ENCODE measurements around the gene PRKACB. TPM values are rescaled to one million over a fixed set of nuclear protein-coding genes. Genes with fewer than 3 reads are reported as not detected.
A peak's percentile ranks its signal among the peaks of the same experiment; 100 is the strongest.

Gene PRKACB
- polyA plus RNA-seq, 3 donors from 2014 or later, result 129 to 147 (median 131) TPM

- H3K27ac Mint-ChIP-seq, result no peak overlapping the region
- H3K9me3 Mint-ChIP-seq, result no peaks in the 10 kb centered on the region
- no peak for DNase-seq
- peaks cover 1 to 10% of the 10 kb centered on the region in 2 donors for H3K4me1 Mint-ChIP-seq
- peaks cover 0 to 1% (median 0%) of the 10 kb centered on the region in 3 donors for H3K27me3 Mint-ChIP-seq (ENCODE audit: low read depth in 3 of 3)
- no peak overlapping the region for H3K4me3 Mint-ChIP-seq
- H3K36me3 Mint-ChIP-seq, result no peaks in the 10 kb centered on the region
Observed at GRCh38 chr1:84133479-84133878, 10.6 kb upstream of the PRKACB start.

- no peak for DNase-seq
- H3K4me1 Mint-ChIP-seq, result peaks cover 1 to 10% of the 10 kb centered on the region in 2 donors
- H3K9me3 Mint-ChIP-seq, result peaks cover 0 to 4% (median 0%) of the 10 kb centered on the region in 6 donors
- no peak overlapping the region for H3K4me3 Mint-ChIP-seq
- peaks cover 0 to 1% (median 0%) of the 10 kb centered on the region in 3 donors for H3K27me3 Mint-ChIP-seq (ENCODE audit: low read depth in 3 of 3)
- H3K36me3 Mint-ChIP-seq, result peaks cover 0 to 4% (median 0%) of the 10 kb centered on the region in 3 donors
- no peak overlapping the region for H3K27ac Mint-ChIP-seq
Observed at GRCh38 chr1:84135341-84135740, 8.7 kb upstream of the PRKACB start.

DNA sequence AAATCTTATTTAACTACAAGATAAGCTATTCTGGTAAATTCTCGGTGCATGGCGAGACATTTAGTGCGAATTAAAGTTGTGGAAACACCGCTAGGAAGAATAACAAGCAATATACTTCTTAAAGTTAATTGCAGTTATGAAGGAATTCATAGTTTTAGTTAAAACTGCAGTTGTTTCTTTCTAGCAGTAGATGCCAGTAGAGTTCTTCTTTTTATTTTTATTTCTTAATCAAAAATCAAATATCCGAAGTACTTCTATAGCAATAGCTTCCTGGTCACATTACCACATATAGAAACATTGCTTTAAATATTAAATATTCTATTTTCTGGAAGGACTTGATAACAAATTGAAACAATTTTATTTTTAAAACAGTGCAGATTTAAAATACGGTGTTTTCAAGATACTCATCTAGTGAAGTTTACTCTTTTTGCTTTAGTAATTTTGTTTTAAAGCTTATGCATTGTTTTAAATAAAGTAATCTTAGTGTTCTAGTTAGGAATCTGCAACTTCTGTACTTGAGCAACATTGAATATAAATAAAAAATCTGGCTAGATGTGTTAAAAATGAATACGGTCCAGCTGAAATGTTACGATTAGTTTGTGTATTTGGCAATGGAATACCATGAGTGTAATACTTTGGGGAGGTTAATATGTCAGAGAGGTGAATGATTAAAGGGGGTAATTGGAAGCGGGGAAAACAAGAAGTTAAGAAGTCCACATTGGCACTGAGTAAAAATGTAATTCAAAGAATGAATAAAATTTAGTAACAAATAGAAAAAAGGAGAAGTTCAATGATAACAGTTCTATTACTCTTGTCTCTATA lies 2.7 kb upstream of the PRKACB start:
- Mint-ChIP-seq H3K4me1 (peaks cover 22 to 37% of the 10 kb centered on the region in 2 donors), H3K9me3 (peaks cover 0 to 4% (median 0%) of the 10 kb centered on the region in 6 donors), H3K27ac (peak overlapping the region in 1 of 6 donors; percentile 47), H3K4me3 (no peak overlapping the region), H3K36me3 (peaks cover 0 to 4% (median 0%) of the 10 kb centered on the region in 3 donors), H3K27me3 (ENCODE audit: low read depth in 3 of 3) (peaks cover 0 to 2% (median 1%) of the 10 kb centered on the region in 3 donors)
- DNase-seq, result peak in 2 of 3 donors; percentile 35 to 41

- H3K9me3 Mint-ChIP-seq, result no peaks in the 10 kb centered on the region
- no peaks in the 10 kb centered on the region for H3K36me3 Mint-ChIP-seq
- DNase-seq, result peak; percentile 22 to 34 (median 32)
- peak overlapping the region; percentile 95 to 99 (median 98) for H3K27ac Mint-ChIP-seq
- H3K27me3 Mint-ChIP-seq (ENCODE audit: low read depth in 3 of 3), result peaks cover 0 to 2% (median 0%) of the 10 kb centered on the region in 3 donors
- H3K4me3 Mint-ChIP-seq, result peak overlapping the region; percentile 94 to 100 (median 99)
- H3K4me1 Mint-ChIP-seq, result peaks cover 50 to 67% of the 10 kb centered on the region in 2 donors
Observed at GRCh38 chr1:84145068-84145467, 997 bp downstream of the PRKACB start.

- Mint-ChIP-seq H3K27ac (peak overlapping the region; percentile 87 to 99 (median 98)), H3K4me1 (peaks cover 60 to 78% of the 10 kb centered on the region in 2 donors), H3K4me3 (peak overlapping the region; percentile 94 to 100 (median 99)), H3K27me3 (ENCODE audit: low read depth in 3 of 3) (peaks cover 0 to 2% (median 0%) of the 10 kb centered on the region in 3 donors), H3K36me3 (peaks cover 4 to 8% (median 7%) of the 10 kb centered on the region in 3 donors), H3K9me3 (no peaks in the 10 kb centered on the region)
- DNase-seq, result no peak
Observed at GRCh38 chr1:84146411-84147032, 2.5 kb downstream of the PRKACB start.

DNA sequence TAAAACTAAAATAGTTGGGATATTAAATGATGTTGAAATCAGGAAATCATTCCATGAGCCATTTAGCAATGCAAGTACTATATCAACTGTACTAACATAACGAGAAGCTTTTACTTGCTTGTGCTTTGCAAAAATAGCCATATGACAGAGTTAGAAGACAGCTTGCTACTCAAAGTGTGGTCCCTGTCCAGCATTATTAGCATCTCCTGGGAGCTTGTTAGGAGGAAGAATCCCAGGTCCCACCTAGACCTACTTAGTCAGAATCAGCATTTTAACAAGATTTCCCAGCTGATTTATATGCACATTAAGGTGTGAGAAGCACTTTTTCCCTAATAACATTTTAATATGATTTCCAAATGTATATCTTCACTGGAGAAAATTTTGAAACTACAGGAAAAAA lies 4.7 kb downstream of the PRKACB start:
- no peak for DNase-seq

DNA sequence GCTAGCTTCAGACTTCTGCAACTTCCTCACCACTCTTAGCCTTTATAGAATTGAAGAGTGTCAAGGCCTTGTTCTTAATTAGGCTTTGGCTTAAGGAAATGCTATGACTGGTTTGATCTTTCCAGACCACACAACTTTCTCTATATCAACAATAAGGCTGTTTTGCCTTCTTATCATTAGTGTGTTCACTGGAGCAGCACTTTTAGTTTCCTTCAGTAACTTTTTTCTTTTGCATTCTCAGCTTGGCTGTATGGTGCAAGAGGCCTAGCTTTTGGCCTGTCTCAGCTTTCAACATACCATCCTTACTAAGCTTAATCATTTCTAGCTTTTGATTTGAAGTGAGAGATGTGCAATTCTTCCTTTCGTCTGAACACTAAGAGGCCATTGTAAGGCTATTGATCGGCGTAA lies 8.6 kb downstream of the PRKACB start:
- no peak for DNase-seq
- no peaks in the 10 kb centered on the region for H3K27me3 Mint-ChIP-seq (ENCODE audit: low read depth in 3 of 3)
- peaks cover 9 to 16% (median 15%) of the 10 kb centered on the region in 3 donors for H3K36me3 Mint-ChIP-seq
- peak overlapping the region in 4 of 5 donors; percentile 2 to 70 (median 50) for H3K4me3 Mint-ChIP-seq
- H3K27ac Mint-ChIP-seq, result peak overlapping the region; percentile 27 to 81 (median 65)
- no peaks in the 10 kb centered on the region for H3K9me3 Mint-ChIP-seq
- peaks cover 86 to 92% of the 10 kb centered on the region in 2 donors for H3K4me1 Mint-ChIP-seq

More for the DNA sequence above, 4.7 kb downstream of the PRKACB start:
- Mint-ChIP-seq H3K36me3 (peaks cover 7 to 16% (median 11%) of the 10 kb centered on the region in 3 donors), H3K27ac (peak overlapping the region in 1 of 6 donors; percentile 12), H3K9me3 (no peaks in the 10 kb centered on the region), H3K27me3 (ENCODE audit: low read depth in 3 of 3) (peaks cover 0 to 2% (median 0%) of the 10 kb centered on the region in 3 donors), H3K4me3 (peak overlapping the region; percentile 5 to 33 (median 6)), H3K4me1 (peaks cover 69 to 87% of the 10 kb centered on the region in 2 donors)

GRCh38 chr1:84155517-84155916 lies 11.4 kb downstream of the PRKACB start:
- H3K27ac Mint-ChIP-seq, result peak overlapping the region in 5 of 6 donors; percentile 15 to 71 (median 46)

GRCh38 chr1:84156210-84156621 lies 12.1 kb downstream of the PRKACB start:
- Mint-ChIP-seq H3K4me1 (peaks cover 85 to 100% of the 10 kb centered on the region in 2 donors), H3K4me3 (peak overlapping the region in 3 of 5 donors; percentile 12 to 72 (median 28)), H3K9me3 (no peaks in the 10 kb centered on the region), H3K27ac (peak overlapping the region in 5 of 6 donors; percentile 15 to 78 (median 61)), H3K27me3 (ENCODE audit: low read depth in 3 of 3) (no peaks in the 10 kb centered on the region), H3K36me3 (peaks cover 7 to 21% (median 9%) of the 10 kb centered on the region in 3 donors)
- no peak for DNase-seq

More at GRCh38 chr1:84155517-84155916, 11.4 kb downstream of the PRKACB start:
- Mint-ChIP-seq H3K27me3 (ENCODE audit: low read depth in 3 of 3) (no peaks in the 10 kb centered on the region), H3K4me3 (peak overlapping the region in 2 of 5 donors; percentile 6 to 72), H3K36me3 (peaks cover 12 to 22% (median 14%) of the 10 kb centered on the region in 3 donors), H3K9me3 (no peaks in the 10 kb centered on the region), H3K4me1 (peaks cover 86 to 100% of the 10 kb centered on the region in 2 donors)
- no peak for DNase-seq

GRCh38 chr1:84159533-84160240 lies 15.6 kb downstream of the PRKACB start:
- Mint-ChIP-seq H3K4me1 (peaks cover 81 to 100% of the 10 kb centered on the region in 2 donors), H3K27me3 (ENCODE audit: low read depth in 3 of 3) (peaks cover 0 to under 1% (median 0%) of the 10 kb centered on the region in 3 donors), H3K36me3 (peaks cover 0 to 9% (median 7%) of the 10 kb centered on the region in 3 donors), H3K4me3 (peak overlapping the region in 1 of 5 donors; percentile 33), H3K27ac (peak overlapping the region in 3 of 6 donors; percentile 2 to 60 (median 37)), H3K9me3 (no peaks in the 10 kb centered on the region)
- DNase-seq, result no peak

DNA sequence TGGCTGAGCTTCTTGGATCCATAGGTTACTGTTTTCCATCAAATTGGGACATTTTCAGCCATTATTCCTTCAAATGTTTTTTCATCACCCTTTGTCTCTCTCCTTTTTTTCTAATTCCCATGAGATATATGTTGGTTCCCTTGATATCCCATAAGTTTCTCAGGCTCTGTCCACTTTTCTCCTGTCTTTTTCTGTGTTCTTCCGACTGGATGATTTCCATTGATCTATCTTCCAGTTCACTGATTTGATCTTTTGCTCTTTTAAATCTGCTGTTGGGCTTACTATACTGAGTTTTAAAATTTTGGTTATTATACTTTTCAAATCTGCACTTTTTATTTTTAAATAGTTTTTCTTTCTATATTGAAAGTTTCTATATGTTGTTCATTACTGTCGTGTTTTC lies 18.2 kb downstream of the PRKACB start:
- H3K36me3 Mint-ChIP-seq, result peaks cover 0 to 9% (median 7%) of the 10 kb centered on the region in 3 donors

DNA sequence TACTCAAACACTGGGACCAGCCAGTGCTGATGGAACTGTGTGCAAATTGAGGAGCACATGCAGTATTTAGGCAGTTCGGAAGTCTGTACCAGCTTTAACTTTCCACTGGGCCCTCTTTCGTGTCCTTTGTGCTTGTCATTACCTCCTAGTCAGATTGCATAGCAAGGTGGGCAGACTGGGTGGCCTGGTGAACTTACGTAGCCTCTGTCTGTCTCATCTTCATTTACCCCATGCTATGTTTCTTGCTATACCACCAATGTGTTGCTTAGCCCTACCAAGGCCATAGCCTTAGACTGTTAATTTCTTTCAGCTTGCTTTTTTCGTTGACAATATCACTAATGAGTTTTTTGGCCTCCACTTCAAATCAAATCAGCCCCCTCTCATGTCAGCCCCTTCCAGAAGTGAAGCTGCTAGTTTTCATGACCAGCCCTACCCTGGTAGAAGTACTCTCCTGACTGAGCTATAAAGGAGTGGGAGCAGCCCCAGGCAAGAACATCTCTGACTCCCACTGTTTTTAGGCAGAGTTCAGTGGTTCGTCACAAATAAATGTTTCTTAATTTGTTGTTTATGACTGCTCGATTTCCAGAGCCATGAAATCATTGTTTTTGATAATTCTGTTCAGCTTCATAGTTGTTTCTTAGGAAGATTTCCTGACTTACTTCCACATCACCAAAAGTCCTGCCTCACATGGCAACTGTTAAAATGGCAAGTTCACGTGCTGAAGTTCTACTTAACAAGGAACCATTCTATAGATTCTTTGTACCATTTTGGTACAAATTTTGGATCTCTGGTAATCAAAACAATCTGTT lies 19.3 kb downstream of the PRKACB start:
- H3K27ac Mint-ChIP-seq, result peak overlapping the region; percentile 34 to 87 (median 63)
- H3K4me1 Mint-ChIP-seq, result peaks cover 75 to 100% of the 10 kb centered on the region in 2 donors
- no peaks in the 10 kb centered on the region for H3K9me3 Mint-ChIP-seq
- peak overlapping the region in 3 of 5 donors; percentile 18 to 75 (median 47) for H3K4me3 Mint-ChIP-seq
- DNase-seq, result no peak
- H3K27me3 Mint-ChIP-seq (ENCODE audit: low read depth in 3 of 3), result peaks cover 0 to 2% (median 0%) of the 10 kb centered on the region in 3 donors
- peaks cover 0 to 5% (median 0%) of the 10 kb centered on the region in 3 donors for H3K36me3 Mint-ChIP-seq

More for the DNA sequence above, 18.2 kb downstream of the PRKACB start:
- H3K4me1 Mint-ChIP-seq, result peaks cover 76 to 100% of the 10 kb centered on the region in 2 donors
- peak overlapping the region in 4 of 6 donors; percentile 3 to 31 (median 18) for H3K27ac Mint-ChIP-seq
- peaks cover 0 to 2% (median 0%) of the 10 kb centered on the region in 3 donors for H3K27me3 Mint-ChIP-seq (ENCODE audit: low read depth in 3 of 3)
- H3K4me3 Mint-ChIP-seq, result peak overlapping the region in 3 of 5 donors; percentile 14 to 31 (median 25)
- no peak for DNase-seq
- no peaks in the 10 kb centered on the region for H3K9me3 Mint-ChIP-seq

Data from immature natural killer cell (primary cell).